GM19238 (cell line): Measurements from ENCODE around the gene KIF21B.
A peak's percentile ranks its signal among the peaks of the same experiment; 100 is the strongest.

Experiments
- DNase-seq: peaks from one replicate; pipeline ENCODE4 v3.0.0; 2011; ENCODE audit warnings: low spot score; ENCODE audit not compliant: insufficient read length

KIF21B gene

DNA sequence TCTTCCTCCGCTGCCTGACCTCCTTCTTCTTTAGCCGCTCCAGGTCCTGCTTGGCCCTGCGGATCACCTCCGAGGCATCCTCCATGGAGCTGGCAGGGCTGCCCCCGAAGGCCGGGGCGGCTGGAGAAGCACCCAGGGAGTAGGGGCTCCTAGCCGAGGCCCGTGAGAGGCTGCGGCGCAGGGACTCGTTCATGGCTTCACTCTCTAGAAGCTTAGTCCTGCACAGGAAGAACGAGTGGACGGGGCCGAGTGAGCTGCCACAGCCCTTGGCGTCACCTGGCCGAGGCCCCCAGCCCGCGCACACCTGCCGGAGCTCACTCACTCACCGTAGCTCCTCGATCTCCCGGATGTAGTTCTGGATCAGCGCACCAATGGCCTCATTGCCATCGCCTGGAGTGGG lies 23.1 kb downstream of the KIF21B start:
- no peak for DNase-seq

DNA sequence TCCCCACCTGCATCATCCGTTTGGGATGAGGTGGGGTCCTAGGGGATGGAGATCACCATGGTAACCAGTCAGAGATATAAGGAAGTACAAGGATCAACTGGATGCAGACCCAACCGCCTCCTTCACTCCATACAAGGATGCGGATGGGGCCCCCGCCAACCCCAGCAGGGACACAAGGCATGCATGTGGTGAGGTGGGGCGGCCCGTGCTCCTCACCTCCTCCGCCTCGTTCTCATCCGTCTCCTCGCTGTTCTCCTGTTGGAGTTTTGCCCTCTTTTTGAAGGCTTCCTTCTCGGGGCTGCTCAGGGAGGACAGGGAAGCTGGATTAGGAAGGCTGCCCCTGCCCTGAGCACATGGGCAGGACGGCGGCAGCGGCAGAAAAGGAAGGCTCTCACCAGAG lies 23.8 kb downstream of the KIF21B start:
- DNase-seq: no peak

DNA sequence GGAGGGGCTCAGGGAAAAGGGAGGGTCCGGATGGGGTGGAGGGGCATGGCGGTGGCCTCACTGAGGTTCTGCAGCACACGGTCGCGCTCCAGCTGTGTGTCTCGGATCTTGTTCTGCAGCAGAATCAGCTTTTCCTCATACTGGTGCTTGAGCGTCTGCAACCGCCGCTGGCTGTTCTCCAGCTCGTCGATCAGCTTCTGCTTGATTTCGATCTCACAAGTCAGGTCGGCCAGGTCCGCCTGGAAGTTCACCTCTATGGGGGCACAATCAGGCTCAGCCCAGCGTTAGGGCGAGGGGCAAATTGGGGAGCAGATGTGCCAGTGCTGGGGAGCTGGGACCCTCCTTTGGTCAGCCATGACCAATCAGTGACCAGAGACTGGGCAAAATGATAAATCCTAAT lies 25.2 kb downstream of the KIF21B start:
- no peak for DNase-seq

DNA sequence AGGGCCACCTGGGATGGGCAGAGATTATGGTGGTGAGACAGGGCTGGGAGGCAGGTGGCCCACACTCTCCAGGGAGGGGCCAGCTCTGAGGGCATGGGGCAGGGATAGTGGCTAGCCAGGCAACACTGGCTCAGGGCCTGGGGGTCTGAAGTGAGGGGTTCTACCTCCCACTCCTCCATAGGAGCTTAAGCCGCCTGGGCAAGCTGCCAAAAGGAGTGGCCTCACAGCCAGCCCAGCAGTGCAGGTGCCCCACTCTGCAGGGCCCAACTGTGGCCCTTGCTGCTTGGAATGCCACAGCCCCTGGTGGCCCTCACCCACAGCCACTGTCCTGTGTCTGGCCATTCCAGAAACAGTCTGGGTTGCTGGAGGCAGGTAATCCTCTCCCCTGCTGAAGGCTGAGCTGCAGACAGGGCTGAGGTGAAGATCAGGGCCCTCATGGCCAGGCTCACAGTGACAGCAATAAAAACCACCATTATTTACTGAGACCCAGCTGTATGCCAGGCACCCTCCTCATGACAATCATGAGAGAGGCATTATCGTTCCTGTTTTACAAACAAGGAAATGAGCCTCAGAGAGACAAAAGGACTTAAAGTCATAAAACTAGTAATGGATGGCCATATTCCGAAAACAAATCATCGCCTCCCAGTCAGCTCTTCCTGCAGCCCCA lies 31.0 kb downstream of the KIF21B start:
- no peak for DNase-seq

DNA sequence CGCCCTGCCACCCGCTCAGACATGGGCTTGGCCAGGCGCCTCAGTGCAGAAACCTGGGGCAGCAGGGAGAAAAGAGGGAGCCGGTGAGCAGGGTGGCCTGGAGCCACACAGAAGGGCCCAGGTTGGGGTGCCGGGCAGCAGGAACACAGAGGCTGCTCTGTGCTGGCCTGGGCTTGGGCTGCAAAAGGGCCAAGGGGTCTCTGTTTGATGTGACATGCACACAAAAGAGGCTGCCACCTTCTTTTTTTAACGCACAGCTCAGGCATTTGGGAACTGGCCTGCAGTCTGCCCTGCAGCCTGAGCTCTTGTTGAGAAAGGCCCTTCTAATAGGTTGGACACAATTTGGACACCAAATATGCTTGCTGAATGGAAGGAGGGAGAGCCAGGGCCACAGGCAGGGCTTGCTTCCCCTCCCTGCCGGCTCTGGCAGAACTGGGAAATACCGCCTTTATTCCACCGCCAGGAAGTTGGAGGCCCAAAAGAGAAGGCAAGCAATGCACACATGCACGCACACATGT lies 32.4 kb downstream of the KIF21B start:
- DNase-seq: no peak

DNA sequence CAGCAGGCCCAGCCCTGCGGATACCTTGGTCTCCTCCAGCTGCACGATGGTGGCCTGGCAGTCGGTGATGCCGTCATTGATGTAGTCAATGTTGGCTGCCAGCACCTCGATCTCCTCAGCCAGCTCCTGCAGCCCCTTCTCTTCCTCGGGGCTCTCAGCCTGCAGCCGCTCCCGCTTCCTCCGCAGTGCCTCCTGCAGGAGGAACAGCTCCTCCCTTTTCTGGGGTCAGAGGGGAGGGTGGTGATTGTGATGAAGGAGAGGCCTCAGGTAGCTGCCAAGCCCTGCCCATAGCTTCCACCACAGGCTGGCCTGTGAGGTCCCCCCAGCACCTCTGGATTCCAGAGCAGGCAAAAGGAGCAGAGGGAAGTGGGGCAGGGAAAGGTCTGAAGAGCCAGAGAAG lies 33.4 kb downstream of the KIF21B start:
- DNase-seq: no peak

DNA sequence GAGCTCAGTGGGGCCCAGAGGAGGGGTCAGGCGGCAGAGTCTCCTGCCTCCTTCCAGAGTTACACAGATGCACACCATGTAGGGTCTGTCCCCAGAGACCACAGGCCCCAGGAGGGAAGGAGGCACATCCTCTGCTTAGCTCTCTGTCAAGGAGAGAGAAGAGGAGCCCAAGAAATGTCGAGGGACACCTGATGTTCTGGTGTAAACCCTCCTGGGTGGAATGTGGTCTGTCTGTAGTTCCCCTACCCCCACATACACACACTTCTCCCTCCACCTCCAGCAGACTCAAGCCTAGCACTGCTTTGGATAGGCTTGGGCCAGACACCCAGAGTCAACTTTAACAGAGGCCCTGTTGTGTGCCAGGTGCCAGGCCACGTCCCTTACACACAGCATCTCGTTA lies 34.2 kb downstream of the KIF21B start:
- DNase-seq: no peak

DNA sequence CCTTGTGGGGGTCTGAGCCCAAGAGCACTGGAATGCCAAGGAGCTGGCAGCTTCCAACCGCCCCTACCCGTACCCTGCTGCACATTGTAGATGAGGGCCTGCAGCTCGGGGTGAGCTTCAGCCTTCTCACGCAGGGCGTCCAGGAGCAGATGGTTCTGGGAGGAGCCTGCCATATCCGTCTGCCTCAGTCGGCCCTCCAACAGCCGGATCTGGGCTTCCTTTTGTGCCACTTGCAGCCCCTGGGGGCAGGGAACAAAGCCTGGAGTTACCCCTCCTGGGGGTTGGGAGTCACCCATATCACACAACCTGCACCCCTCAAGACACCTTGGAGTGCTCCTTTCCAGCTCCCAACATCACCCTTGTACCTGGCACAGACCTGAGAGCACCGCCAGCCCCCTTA lies 34.8 kb downstream of the KIF21B start:
- DNase-seq: no peak

DNA sequence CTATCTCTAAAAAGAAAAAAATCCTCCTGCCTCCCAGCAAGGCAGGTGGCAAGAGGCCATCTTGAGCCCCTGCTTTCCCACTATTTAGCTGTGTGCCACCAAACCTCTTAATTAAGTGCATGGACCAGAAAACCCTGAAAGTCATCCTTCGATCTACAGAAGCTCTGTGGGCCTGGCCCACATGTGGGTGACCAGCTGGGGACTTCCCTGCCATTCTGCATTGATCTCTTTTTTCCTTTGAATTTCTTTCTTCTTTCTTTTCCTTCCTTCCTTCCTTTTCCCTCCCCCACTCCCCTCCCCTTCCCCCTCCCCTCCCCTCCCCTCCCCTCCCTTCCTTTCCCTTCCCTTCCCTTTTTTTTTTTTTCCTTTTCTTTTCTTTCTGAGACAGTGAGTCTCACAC lies 38.0 kb downstream of the KIF21B start:
- DNase-seq: no peak

DNA sequence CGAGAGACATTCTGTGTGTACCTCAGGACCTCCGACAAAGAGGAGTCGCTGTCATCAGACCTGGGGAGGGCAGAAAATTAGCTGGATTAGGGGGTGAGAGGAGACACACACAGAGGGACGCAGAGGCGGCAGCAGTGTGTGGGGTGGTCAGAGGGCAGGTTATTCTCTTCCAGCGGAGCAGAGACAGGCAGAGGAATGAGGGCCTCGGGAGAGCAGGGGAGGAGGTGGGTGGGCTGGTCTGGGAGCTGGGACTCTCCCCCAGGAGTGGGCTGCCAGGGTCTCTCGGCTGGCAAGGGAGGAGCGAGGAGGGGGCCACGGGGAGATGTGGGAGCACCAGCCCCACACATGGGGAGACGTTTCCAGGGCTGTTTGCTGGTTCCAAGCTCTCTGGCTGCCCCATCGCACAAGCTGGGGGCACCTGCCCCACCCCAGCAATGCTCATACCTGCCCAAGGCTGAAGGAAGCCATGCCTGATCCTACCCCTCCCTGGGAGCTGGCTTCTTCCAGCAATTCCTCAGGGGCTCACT lies 40.4 kb downstream of the KIF21B start:
- no peak for DNase-seq

DNA sequence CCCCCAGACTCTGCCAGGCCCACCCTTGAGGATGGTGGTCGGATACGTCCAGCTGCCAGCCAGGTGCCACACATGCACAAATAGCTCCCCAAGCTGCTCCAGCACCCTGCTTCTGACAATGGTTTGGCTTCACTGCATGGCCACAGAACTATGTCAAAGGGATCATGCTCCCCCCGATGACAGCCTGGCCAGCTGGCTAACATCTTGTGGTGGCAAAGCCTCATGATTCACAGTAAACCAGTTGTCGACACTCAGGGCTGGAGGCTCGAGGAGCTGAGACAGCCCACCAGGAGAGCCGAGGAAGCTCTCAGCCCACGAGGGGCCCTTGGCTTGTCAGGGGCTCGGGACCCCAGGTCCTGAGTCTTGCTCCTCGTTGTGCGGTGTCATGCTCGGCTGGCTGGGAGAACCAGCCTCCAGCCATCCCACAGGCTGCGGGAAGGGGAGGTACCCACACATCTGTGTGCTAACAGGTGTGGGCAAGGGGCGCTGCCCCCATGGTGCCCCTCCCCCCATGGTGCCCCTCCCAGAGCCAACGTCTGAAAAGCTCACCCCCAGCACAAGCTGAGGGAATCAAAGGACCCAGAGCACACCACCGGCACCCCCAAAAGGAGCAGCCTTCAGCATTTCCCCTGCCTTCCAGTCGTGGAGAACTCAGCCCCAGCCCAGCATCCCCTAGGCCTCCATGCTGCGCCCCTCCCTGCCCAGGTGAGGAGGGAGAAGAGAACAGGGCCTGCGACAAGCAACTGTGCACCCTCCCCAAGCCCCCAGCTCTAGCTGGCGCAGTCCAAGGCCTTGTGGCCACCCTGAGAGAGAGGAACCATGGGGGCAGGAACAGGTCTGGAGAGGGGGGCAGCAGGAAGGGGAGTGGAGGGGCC lies 41.2 kb downstream of the KIF21B start:
- DNase-seq: no peak

DNA sequence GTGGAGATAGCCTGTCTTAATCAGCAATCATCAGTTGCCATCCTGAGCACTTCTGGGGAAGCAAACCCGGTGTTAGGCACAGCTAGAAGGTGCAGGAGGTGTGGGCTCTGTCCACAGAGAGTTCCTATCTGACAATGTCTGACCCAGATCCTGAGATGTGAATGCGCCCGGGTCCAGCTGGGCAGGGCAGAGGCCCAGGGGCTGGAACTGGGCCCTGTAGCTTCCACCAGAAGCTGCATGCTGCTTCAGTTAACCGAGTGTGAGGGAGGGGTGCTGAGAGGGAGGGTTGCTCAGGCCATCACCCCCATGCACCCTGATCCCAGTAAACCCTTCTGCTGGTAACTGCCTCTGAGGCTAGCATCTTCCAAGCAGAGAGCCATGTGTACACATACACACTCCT lies 42.2 kb downstream of the KIF21B start:
- no peak for DNase-seq

DNA sequence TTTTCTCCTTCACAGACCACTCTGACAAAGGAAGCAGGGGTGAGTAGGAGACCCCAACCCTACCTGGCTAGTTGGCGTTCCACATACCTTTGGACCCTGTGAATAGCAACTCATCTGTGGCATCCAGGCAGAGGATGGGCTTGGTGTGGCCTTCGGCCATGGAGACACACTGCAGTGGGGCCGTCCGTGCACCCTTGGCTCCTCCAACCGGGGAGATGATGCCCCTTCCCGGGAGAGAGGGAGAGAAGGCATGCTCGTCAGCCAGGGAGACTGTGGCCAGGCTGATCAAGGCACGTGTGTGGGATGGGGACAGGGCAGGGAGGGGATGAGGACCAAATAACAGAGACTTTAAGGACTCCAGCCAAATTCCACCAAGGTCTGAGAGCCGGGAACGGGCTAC lies 42.6 kb downstream of the KIF21B start:
- no peak for DNase-seq

DNA sequence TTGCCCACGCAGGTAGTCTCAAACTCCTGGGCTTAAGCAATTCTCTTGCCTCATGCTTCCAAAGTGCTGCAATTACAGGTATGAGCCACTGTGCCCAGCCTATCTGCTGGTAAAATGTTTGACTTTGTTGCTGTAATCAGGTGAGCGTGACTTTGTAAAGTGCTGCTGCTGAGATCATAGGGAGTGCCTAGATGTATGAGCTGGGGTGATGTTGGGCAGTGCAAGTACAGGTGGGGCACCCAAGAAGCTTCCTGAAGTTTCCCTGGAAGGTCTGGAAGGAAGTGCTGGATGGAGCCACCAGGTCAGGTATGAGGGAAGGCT lies 43.1 kb downstream of the KIF21B start:
- no peak for DNase-seq

DNA sequence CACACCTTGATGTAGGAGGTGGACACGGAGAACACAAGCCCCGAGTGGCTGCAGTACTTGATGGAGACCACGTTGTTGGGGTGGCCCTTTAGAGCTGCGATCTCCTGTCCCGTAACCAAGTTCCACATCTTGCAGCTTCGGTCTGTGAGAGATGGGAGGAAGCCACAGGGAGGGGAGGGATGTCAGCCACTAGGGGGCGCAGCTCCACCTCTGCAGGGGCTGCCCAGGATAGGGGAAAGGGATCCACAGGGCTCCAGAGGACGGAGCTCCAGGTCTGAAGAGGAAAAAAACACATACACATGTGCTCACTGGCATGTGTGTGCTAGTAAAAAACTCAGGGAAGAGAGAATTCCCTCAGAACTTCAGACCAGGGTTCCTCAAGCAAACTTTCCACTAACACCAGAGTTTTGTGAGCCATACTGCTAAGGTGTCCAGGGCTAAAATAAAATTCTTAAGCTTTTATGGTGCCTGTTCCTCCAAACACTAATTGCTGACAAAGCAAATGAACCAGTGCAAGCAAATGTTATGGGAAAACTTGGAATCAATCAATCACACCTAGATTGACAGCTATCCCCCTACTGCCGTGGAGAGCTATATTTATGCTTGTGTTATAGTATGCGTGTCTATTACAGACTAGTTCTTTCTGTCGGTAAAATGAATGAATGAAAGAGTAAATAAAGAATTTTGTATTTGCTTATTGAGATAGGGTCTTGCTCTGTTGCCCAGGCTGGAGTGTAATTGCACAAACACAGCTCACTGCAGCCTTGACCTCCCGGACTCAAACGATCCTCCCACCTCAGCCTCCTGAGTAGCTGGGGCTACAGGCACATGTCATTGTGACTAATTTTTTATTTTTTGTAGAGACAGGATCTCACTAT lies 43.7 kb downstream of the KIF21B start:
- peak; percentile 67 for DNase-seq

DNA sequence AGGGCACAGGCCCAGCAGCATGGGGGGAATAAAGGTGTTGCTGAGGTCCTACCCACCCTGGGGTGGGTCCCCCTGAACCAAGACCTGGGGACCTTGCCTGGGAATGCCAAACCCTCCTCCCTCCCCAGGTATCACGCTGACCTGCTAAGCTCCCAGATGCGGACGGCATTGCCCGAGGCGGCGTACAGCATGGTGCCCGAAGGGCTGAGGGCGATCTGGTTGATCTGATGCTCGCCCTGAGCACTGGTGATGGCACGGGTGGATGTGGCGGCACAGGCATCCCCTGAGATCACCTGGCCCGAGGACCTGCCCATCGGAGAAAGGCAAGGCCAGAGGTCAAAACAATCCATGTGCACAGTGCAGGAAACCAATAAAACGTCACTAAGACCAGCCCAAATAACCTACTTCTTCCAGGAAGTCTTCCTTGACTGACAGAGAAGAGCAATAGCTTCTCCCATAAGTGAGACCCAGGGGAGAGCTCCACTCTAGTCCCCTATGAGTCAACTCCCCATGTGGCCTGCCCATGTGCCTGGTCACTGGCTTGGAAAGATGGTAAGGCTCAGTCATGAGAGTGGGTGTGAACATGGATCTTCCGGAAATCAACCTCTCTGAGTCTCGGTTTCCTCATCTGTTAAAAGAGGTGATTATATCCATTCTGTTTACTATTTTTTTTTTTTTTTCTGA lies 46.3 kb downstream of the KIF21B start:
- DNase-seq: no peak

DNA sequence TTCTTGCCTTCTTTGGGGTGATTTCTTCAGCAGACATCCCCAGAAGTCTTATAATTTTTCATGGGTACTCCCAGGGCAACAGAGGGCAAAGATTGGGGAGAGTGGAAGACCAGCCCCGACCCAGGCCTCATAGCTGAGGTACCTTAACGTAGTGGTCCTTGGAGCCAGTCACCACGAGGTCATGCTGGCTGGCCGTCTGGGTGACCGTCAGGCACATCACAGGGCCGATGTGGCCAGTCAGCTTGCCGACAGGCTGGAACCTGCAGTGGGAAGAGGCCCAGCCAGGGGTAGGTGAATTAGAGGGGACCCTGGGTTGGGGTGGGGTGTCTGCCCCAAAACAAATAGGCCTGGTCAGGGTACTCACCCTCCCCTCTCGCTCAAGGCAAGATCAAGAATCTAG lies 46.9 kb downstream of the KIF21B start:
- no peak for DNase-seq

DNA sequence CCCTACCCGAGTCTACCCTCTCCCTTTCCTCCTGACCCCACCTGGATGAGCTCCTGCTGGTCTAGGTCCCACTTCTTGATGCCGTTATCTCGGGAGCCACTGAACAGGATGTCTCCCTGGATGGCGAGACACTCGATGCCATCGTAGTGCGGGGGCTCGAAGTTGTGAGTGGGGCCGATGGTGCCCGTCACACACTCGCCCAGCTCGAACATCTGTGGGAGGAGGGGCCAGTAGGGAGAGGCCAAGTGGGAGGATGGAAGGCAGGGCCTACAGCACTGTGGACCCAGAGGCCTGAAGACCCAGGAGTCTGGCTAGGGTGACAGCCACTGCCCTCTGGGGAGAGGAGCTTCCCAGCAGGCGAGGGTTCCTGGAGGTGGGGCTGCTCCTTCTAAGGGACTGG lies 48.1 kb downstream of the KIF21B start:
- no peak for DNase-seq

DNA sequence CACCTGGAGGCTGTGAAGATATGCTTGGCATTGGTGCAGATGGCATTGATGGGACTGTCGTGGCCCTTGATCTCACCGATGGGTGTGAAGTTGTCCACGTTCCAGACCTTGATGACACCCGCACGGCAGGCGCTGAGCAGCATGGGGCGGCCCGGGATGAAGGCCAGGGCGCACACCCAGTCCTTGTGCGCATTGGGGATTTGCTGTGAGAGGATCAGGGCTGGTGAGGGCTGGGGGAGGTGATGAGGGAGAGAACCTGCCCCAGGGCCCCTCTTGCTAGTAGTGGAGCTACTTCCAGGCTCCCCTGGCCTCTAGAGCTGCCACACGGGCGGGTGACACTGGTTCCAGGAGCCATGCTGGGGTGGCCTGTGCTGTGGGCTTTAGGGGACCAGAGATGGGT lies 48.8 kb downstream of the KIF21B start:
- DNase-seq: no peak

DNA sequence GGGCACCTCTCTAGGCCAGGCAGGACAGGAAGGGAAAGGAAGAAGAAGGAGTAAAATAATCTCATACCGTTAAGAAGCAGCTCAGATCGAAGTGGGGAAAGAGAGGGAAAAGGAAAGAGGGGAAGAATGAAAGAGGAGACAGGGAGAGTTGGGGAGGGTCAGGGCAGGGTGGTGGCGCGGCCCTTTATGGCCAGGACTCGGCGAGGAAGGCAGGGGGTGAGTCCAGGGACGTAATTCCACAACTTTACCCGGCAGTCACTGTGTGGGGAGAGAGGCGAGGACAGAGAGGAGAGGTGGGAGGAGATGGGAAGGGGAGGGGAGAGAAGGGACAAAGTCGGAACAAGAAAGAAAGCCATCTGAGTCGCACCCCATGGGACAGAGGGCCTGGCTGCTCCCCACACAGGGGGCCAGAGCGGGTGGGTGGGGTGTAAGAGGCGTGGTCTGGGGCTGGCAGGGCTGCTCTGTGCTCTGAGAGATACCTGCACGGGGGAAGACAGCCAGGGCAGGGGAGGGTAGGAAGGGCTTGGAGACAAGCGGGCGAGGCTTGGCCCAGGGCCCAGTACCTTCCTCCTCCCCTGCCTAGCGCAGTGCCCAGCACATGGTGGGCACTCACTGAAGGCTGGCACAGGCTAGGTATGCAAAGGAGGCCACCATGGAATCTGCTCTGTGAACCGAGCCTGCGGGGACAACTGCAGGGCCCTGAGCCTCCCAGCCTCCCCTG lies 49.4 kb downstream of the KIF21B start:
- DNase-seq: no peak
